ENCODE results near the gene TBATA. TPM values are rescaled to one million over a fixed set of nuclear protein-coding genes. Genes with fewer than 3 reads are reported as not detected.

TBATA gene
- polyA plus RNA-seq, 1 of the 3 experiments (the other 2 are of a cell fraction): not detected

GRCh38 chr10:70832852-70833528 lies 47.8 kb upstream of the TBATA start (continued):
- no peak for TF ChIP-seq REST (IDR thresholded peaks at IDR 0.05; ENCODE audit: low read depth, low read length)
- TF ChIP-seq TAF1 (IDR thresholded peaks at IDR 0.05; ENCODE audit: borderline replicate concordance, low read depth, low read length): peak; percentile 35; the same call in 1 of the 2 replicates
- no peak for TF ChIP-seq SIN3A (IDR thresholded peaks at IDR 0.05; ENCODE audit: borderline replicate concordance, low read depth, low read length)
- no peak; the same call in 1 of the 2 replicates for TF ChIP-seq RXRA (IDR thresholded peaks at IDR 0.05; ENCODE audit: borderline replicate concordance, low read depth)
- peak; percentile 77; the same call in 1 of the 2 replicates for TF ChIP-seq FOSL2 (IDR thresholded peaks at IDR 0.05; ENCODE audit: borderline replicate concordance, low read depth)
- no peak for TF ChIP-seq MEF2A (IDR thresholded peaks at IDR 0.05; ENCODE audit: borderline replicate concordance, low read depth)
- TF ChIP-seq FOXM1 (IDR thresholded peaks at IDR 0.05; ENCODE audit: low read depth): 0 out of 2 replicates have a peak, but pooled peaks have one; percentile 18
- no peak for TF ChIP-seq EZH2phosphoT487 (IDR thresholded peaks at IDR 0.05; ENCODE audit: borderline replicate concordance, low read depth)
- no peak for TF ChIP-seq IRF3 (IDR thresholded peaks at IDR 0.05; ENCODE audit: low read depth, low read length)
- TF ChIP-seq USF1 (IDR thresholded peaks at IDR 0.05; ENCODE audit: borderline replicate concordance, low read depth): no peak
- TF ChIP-seq MAX (IDR thresholded peaks at IDR 0.05; ENCODE audit: low read depth): no peak
- no peak for TF ChIP-seq ELF1 (IDR thresholded peaks at IDR 0.05)
- no peak for TF ChIP-seq CTCF (IDR thresholded peaks at IDR 0.05)
- TF ChIP-seq YY1 (IDR thresholded peaks at IDR 0.05; ENCODE audit: low read depth): no peak; the same call in 1 of the 2 replicates
